CD4-positive, alpha-beta T cell treated with Interleukin-21 for 1 hour (primary cell): Measurements from ENCODE around the gene SHROOM3.

Experiments used
- DNase-seq: peaks from one replicate; pipeline ENCODE4 v3.0.0-alpha.2; 2020

The SHROOM3 gene

GRCh38 chr4:76572224-76572623 is 137.2 kb downstream of the SHROOM3 start:
- DNase-seq, result no peak

DNA sequence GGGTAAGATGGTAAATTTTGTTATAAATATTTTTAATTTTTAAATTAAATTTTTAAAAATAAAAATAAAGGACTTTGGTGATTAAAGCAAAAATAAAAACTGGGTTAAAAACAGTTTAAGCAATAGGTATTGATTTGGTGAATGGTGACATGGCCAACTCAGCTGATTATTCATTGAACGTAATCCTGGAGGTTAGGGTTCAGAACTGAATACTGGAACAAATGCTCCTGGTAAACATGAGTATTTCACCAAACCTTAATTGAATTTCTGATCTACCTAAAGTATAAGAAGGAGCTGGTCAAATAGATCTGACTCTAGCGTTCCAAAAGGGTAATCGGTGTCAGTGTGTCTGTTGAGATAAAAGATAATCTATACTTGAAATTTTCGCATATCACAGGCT is 141.8 kb downstream of the SHROOM3 start:
- no peak for DNase-seq

DNA sequence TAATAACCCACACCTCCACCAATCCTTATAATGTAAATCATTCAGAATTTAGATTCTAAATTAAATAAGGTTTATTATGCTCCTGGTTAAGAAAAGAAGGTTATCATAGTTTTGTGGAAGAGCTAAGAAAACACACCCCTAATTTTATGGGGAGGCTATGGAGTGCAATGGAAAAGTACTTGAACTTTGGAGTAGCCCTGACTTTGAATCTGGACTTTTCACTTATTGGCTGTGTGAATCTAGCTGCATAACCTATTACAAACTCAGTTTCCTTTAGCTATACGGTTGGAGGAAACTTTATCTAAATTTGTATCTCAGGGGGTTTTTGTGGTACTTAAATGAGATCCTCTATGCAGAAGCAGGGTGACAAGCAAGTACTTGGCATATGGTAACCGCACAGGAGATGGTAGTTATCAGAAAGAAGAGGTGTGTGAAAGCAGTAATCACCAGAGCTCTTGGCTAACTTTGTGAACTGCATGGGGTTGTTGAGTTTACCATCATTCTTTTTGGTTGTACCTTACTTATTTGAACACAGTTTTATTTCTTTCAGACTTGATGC is 143.1 kb downstream of the SHROOM3 start:
- DNase-seq, result no peak

DNA sequence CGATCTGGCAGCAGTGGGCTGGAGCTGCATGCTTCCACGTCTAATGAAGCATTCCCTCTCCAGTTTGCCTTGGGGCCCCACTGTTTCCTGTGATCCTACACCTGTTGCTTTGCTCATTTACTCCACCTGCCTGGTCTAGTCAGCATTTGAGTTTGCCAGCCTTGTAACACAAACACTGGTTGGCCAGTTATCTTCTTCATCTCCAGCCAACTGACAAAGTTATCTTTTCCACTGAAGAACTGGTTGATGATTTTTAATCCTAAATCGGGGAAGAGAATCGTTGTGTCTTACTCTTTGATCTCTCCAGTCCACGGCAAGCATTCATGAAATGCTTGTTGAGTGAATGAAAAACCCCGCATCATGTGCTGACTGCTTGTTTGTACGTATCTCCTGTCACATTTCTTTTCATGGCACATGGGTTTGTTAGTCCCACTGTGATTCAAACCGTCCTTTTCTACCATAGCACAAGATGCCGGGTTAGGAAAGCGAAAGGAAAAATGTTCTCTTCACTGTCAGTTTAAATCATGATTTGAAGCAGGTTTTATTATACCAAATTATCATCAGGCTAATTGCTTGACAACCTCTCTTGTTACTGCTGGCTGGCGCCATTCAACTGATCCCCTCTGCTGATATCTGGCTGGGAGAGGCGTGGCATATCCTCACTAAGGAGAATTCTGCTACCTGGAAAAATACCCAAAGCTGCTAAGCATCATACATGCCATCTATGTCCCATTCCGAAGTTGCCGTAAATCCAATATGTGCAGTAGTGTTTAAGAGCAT is 144.8 kb downstream of the SHROOM3 start:
- DNase-seq, result no peak

GRCh38 chr4:76581077-76581962 is 146.3 kb downstream of the SHROOM3 start:
- no peak for DNase-seq

DNA sequence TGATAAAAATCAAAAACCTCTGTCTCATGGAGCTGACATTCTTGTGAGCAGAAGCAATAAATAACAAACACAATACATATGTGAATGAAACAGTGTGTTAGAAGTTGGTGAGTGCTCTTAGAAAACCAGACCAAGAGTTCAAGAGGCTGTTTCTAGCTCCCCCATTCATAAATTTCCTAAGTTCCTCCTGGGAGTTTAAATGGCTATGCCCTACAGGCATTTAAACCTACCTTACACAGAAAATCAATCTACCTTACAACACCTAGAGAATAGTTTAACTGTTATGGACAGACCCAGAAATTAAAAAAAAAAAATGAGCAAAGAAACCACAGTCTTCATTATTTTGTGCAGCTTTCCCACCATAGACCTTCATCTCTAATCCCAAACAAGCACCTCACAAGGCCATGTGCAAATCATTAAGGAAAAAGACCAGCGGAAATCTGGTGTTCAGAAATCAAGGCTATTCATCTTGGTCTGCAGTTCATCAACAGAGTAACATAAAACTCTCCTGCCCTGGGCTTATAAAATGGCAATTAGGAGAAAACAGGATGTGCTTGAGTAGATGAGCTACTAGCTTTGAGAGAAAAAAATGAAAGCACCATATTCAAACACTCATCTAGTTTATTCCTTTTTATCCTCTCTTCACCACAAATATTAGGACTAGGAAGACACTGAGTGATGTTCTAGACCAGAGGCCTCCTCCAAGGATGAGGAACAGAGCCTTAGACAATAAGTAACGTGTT is 147.2 kb downstream of the SHROOM3 start:
- no peak for DNase-seq

DNA sequence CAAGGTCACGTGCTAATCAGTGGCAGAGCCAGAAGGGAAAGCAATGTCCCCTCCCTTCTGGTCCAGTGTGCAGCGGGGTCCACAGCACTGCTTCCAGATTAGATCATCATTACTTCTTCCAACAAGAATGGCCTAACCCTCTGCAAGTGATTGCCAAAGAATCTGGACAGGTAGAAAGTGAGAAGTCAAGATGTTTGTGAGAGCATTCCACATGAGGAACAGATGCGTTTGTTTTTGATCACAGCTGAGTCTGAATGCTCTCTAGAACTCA is 147.7 kb downstream of the SHROOM3 start:
- DNase-seq, result no peak

- DNase-seq, result no peak
Observed at GRCh38 chr4:76584241-76585152, 149.5 kb downstream of the SHROOM3 start.

DNA sequence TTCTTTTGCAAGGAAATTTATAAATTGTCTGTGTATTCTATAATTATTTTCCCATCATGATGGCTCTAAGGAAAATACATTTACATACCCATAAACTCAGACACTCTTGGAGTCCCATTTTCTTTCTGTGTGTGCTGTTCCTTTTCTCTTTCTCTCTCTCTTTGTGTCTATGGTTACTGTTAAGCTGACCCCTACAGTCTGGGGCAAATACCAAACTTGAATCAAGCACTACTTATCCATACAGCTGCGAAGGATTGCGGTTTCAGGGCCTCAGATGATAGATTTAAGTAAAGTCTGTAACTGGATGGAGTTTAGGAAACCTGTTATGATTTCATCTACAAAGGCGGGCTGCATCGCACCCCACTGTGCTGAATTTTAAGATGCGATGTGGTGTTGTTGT is 150.2 kb downstream of the SHROOM3 start:
- no peak for DNase-seq

- no peak for DNase-seq
Observed at GRCh38 chr4:76585897-76586360, 150.9 kb downstream of the SHROOM3 start.

DNA sequence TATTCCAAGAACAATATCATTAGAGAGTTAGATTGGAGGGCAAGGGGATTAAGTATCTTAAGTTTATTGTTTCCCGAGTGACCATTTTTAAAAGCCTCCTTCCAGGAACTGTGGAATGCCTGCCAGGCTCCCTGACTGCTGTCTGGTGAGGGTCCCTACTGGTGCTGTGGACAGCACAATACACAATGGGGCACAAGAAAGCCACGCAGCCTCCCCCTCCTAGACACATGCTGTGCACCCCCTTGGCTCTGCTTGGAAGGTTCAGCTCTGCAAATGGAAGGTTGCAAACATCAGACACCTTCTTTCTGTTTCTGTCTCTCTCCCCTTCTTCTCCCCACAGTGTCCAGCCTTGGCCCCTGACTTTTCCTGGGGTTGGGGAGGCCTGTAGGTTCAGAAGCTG is 153.2 kb downstream of the SHROOM3 start:
- no peak for DNase-seq

- DNase-seq, result no peak
Observed at GRCh38 chr4:76589402-76589801, 154.4 kb downstream of the SHROOM3 start.

DNA sequence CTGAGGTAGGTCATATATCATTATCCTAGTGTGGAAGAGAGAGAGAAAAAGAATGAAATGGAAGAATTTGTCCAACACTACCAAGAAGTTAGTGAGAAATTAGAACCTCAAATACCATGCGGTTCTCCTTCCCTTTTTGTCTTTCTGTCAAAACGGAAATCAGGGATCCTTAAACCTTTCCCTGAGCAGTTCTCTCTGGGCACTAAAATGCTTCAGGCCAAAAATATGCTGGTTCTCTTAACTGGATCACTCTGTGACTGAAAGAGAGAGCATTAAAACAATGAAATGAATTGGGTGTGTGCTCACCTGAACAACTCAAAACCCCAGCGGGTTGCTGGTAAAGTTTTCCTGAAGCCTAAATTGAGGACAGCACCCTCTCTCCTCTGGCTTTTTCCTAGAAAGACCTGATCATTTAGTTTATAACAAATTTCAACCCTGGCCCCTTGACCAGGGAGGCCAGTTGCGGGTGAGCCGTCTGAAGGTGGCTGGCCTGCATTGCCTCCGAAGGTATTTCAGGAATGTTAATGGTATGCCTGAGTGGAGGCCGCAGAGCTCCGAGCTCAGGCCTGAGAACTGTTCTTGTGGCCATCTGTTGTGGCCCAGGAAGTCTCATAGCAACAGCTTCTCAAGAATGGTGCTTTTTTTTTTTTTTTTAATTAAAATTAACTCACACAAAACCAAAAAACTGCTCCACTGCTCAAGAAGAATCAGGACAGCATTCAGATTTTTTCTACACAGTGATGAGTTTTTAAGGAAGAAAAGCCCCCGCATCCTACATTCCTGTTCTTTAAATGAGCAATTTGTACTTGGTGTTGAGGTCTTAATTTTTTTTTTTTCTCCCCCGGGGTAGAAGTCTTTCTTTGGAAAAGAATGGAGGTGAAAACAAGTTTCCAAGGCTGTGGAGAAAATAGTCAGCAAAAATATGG is 155.1 kb downstream of the SHROOM3 start:
- DNase-seq, result no peak

GRCh38 chr4:76590798-76591281 is 155.8 kb downstream of the SHROOM3 start:
- DNase-seq, result no peak

DNA sequence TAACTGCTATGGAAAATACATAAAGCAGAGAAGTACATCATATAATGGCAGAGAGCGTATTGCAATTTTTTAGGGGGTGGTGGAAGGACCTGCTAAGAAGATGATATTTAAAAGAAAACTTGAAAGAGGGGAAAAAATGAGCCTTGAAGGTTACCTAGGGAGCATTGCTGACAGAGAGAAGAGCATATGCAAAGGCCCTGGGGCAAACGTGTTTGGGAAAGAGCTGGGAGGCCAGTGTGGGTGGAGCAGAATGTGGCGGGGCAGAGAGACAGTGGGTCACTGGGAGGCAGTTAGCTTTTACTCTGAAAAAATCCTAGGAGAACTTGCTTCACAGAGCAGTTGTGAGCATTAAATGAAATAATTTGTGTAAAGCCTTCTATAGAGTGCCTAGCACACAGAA is 157.0 kb downstream of the SHROOM3 start:
- no peak for DNase-seq

DNA sequence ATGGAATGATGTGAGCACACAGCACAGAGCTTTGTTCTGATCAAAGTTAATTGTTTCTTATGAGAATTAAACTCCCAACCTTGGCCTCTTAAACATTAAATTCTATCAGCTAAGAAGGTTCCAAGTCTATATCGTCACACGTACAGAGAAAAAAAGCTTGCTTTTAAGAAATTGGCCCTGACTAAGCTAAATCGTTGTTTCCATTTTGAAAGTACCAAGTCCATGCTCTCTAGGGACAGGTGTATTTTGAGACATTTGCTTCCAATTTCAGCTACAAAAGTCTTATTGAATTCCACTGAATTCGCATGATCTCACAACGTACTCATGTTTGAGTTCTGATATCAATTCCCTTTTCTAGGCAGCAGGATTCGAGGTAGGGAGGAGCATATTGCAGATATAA is 157.4 kb downstream of the SHROOM3 start:
- no peak for DNase-seq

DNA sequence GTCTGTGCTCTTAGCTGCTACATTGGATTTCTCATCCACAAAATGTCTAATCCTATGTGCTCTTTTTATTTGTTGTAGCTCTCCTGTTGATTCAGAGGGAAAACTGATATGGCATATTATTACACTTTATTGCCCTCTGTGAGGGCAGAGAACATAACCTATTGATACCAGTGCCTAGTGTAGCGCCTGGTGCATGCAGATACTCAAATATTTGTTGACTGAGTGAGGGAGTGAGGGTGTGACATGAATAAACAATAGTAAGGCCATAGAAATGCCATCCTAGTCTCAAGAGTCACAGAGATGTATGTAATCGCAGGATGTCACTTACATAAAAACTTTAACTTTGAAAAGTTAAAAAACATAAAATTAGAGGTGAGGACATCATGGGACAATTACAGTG is 159.1 kb downstream of the SHROOM3 start:
- DNase-seq, result no peak

- DNase-seq, result no peak
Observed at GRCh38 chr4:76595435-76595834, 160.4 kb downstream of the SHROOM3 start.

DNA sequence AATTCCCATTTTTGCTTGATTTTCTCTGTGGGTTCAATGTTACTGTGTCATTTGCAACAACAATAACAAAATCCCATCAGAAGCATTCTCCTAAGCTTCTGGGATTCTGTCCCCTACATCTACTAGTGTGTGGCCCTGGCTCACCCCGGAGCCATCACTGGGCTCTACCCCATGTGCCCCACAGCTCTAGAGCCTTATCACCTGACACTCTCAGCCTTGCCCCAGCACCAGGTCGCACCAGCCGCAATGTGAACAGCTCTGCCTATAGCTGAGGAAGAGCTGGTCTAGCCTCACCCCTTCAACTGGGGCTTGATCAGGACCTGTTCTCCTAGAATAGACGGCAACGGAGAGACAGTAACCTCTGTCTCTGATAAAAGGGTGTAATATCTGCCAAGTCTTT is 161.7 kb downstream of the SHROOM3 start:
- no peak for DNase-seq

DNA sequence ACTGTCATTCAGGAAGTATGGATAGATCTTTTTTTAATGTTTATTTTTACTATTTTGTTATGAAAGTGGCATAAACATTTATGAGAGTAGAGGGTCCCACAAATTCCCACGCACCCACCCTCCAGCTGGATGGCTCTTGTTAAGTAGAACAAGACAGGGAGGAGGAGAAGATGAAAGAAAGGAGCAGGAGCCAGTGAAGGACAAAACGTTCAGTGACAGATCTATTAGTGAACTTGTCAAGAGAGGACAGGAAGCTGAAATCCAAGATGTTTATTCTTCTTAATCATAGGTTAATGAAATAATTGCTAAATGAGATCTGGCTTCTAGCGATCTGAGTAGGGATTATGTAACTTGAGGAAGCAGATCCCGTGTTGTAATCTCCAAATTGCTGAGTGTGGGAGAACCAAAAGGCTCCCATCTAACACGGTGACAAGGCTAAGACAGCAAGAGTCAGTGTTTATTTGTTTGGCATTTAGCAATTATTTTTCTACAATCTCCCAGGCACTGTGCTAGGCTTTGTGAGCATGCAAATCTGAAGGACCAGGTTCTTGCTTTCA is 162.5 kb downstream of the SHROOM3 start:
- DNase-seq, result no peak

DNA sequence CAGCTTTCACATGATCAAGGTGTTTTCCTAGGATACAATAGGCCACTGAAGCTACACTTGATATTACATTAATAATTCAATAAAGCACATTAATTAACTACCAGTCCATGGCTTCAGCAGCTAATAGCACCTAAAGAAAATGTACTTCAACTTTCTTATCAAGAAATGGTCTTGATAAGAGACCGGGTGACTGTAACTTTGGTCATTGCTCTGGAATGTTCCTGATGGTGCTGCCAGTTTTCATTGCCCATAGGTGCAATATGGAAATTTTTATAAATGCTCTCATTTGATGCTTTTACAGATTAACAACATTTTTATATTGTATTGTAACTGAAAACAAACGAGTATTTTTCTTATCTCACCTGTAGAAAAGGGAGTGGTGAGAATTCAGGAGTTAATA is 165.4 kb downstream of the SHROOM3 start:
- DNase-seq, result no peak
